HUES6 (cell line): ENCODE results near the gene SPATS2.
A peak's percentile ranks its signal among the peaks of the same experiment; 100 is the strongest.

Experiments used
- H3K27ac ChIP-seq: 2 replicates; pipeline ENCODE4 v1.7.0; 2013; ENCODE audit warnings: low read depth, mild to moderate bottlenecking, low read length, inconsistent platforms
- H3K27me3 ChIP-seq: 2 replicates; pipeline ENCODE4 v1.6.1; 2013; ENCODE audit warnings: low read length; ENCODE audit not compliant: control insufficient read depth, insufficient read depth
- H3K36me3 ChIP-seq: 2 replicates; pipeline ENCODE4 v1.6.1; 2013; ENCODE audit warnings: low read length; ENCODE audit not compliant: control insufficient read depth, insufficient read depth
- H3K4me1 ChIP-seq: 2 replicates; pipeline ENCODE4 v1.6.1; 2013; ENCODE audit warnings: low read length; ENCODE audit not compliant: control insufficient read depth, insufficient read depth
- H3K4me3 ChIP-seq: 2 replicates; pipeline ENCODE4 v1.5.1; 2013; ENCODE audit warnings: low read depth, low read length
- H3K9ac ChIP-seq: one replicate; pipeline ENCODE4 v1.6.1; 2013; ENCODE audit warnings: mild to moderate bottlenecking, low read length
- H3K9me3 ChIP-seq: 2 replicates; pipeline ENCODE4 v1.6.1; 2013; ENCODE audit warnings: low read depth, low read length; ENCODE audit not compliant: control insufficient read depth, insufficient read depth

Gene SPATS2

GRCh38 chr12:49559011-49559675 is 191.9 kb downstream of the SPATS2 start:
- no peak overlapping the region for H3K27ac ChIP-seq
- H3K4me3 ChIP-seq = no peak overlapping the region
- peaks cover 80% of the 10 kb centered on the region for H3K36me3 ChIP-seq
- H3K4me1 ChIP-seq = no peaks in the 10 kb centered on the region
- no peaks in the 10 kb centered on the region for H3K27me3 ChIP-seq
- no peaks in the 10 kb centered on the region for H3K9me3 ChIP-seq
- no peak overlapping the region for H3K9ac ChIP-seq

GRCh38 chr12:49560695-49561094 is 193.4 kb downstream of the SPATS2 start:
- Histone ChIP-seq H3K36me3 (peaks cover 94% of the 10 kb centered on the region), H3K4me3 (no peak overlapping the region), H3K4me1 (no peaks in the 10 kb centered on the region), H3K9ac (no peak overlapping the region), H3K9me3 (no peaks in the 10 kb centered on the region), H3K27ac (no peak overlapping the region), H3K27me3 (no peaks in the 10 kb centered on the region)

GRCh38 chr12:49562233-49562632 is 195.0 kb downstream of the SPATS2 start:
- Histone ChIP-seq H3K9ac (no peak overlapping the region), H3K27me3 (no peaks in the 10 kb centered on the region), H3K36me3 (peaks cover 85% of the 10 kb centered on the region), H3K4me3 (no peak overlapping the region), H3K9me3 (no peaks in the 10 kb centered on the region), H3K27ac (no peak overlapping the region), H3K4me1 (0 out of 2 replicates have a peak, but pooled peaks cover 3% of the 10 kb centered on the region)

GRCh38 chr12:49562831-49563230 is 195.6 kb downstream of the SPATS2 start:
- no peaks in the 10 kb centered on the region for H3K9me3 ChIP-seq
- H3K4me1 ChIP-seq = 0 out of 2 replicates have a peak, but pooled peaks cover 3% of the 10 kb centered on the region
- no peaks in the 10 kb centered on the region for H3K27me3 ChIP-seq
- H3K9ac ChIP-seq = no peak overlapping the region
- H3K27ac ChIP-seq = no peak overlapping the region
- no peak overlapping the region for H3K4me3 ChIP-seq
- peaks cover 81% of the 10 kb centered on the region for H3K36me3 ChIP-seq

- no peaks in the 10 kb centered on the region for H3K27me3 ChIP-seq
- no peak overlapping the region for H3K4me3 ChIP-seq
- no peak overlapping the region for H3K27ac ChIP-seq
- 0 out of 2 replicates have a peak, but pooled peaks cover 3% of the 10 kb centered on the region for H3K4me1 ChIP-seq
- no peak overlapping the region for H3K9ac ChIP-seq
- no peaks in the 10 kb centered on the region for H3K9me3 ChIP-seq
- peaks cover 70% of the 10 kb centered on the region for H3K36me3 ChIP-seq
Measured at GRCh38 chr12:49563951-49564685, 196.9 kb downstream of the SPATS2 start.

- no peaks in the 10 kb centered on the region for H3K9me3 ChIP-seq
- peaks cover 63% of the 10 kb centered on the region for H3K36me3 ChIP-seq
- no peak overlapping the region for H3K4me3 ChIP-seq
- no peak overlapping the region for H3K9ac ChIP-seq
- 0 out of 2 replicates have a peak, but pooled peaks cover 3% of the 10 kb centered on the region for H3K4me1 ChIP-seq
- no peak overlapping the region for H3K27ac ChIP-seq
- H3K27me3 ChIP-seq = no peaks in the 10 kb centered on the region
Measured at GRCh38 chr12:49564686-49565405, 197.6 kb downstream of the SPATS2 start.

GRCh38 chr12:49565406-49566265 is 198.4 kb downstream of the SPATS2 start:
- Histone ChIP-seq H3K36me3 (peaks cover 55% of the 10 kb centered on the region), H3K4me3 (no peak overlapping the region), H3K27me3 (no peaks in the 10 kb centered on the region), H3K9ac (no peak overlapping the region), H3K4me1 (0 out of 2 replicates have a peak, but pooled peaks cover 3% of the 10 kb centered on the region), H3K27ac (no peak overlapping the region), H3K9me3 (no peaks in the 10 kb centered on the region)

- no peak overlapping the region for H3K4me3 ChIP-seq
- H3K9ac ChIP-seq = no peak overlapping the region
- no peak overlapping the region for H3K27ac ChIP-seq
- H3K27me3 ChIP-seq = no peaks in the 10 kb centered on the region
- 0 out of 2 replicates have a peak, but pooled peaks cover 3% of the 10 kb centered on the region for H3K4me1 ChIP-seq
- peaks cover 48% of the 10 kb centered on the region for H3K36me3 ChIP-seq
- no peaks in the 10 kb centered on the region for H3K9me3 ChIP-seq
Measured at GRCh38 chr12:49566361-49566760, 199.1 kb downstream of the SPATS2 start.

- H3K4me3 ChIP-seq = peak overlapping the region; percentile 90
- peaks cover 39% of the 10 kb centered on the region for H3K36me3 ChIP-seq
- H3K27me3 ChIP-seq = no peaks in the 10 kb centered on the region
- 0 out of 2 replicates have a peak, but pooled peaks cover 3% of the 10 kb centered on the region for H3K4me1 ChIP-seq
- H3K9me3 ChIP-seq = no peaks in the 10 kb centered on the region; the same call in 1 of the 2 replicates
- H3K27ac ChIP-seq = peak overlapping the region; percentile 89; the same call in 1 of the 2 replicates
- H3K9ac ChIP-seq = peak overlapping the region; percentile 91
Measured at GRCh38 chr12:49567302-49567610, 200.0 kb downstream of the SPATS2 start.

- Histone ChIP-seq H3K9ac (peak within 1 kb of the TSS; percentile 91), H3K9me3 (no peaks in the 10 kb centered on the region; the same call in 1 of the 2 replicates), H3K4me1 (0 out of 2 replicates have a peak, but pooled peaks cover 3% of the 10 kb centered on the region), H3K4me3 (peak within 1 kb of the TSS; percentile 90), H3K36me3 (peaks cover 33% of the 10 kb centered on the region), H3K27ac (peak within 1 kb of the TSS; percentile 89), H3K27me3 (no peaks in the 10 kb centered on the region)
Measured at GRCh38 chr12:49567611-49568441, 200.6 kb downstream of the SPATS2 start, which contains the start of gene MCRS1. MCRS1 (minus strand) TSS chr12:49568142; CDS start chr12:49566731, 1,411 bp downstream.
